H1 (cell line): ENCODE measurements around the gene POLR2I. TPM values are rescaled to one million over a fixed set of nuclear protein-coding genes. Genes with fewer than 3 reads are reported as not detected.

ENCODE experiments used
- CEBPB ChIP-seq: IDR thresholded peaks from 2 replicates; pipeline ENCODE4 v1.6.1; 2012; ENCODE audit warnings: low read depth, low read length
- CHD1 ChIP-seq: IDR thresholded peaks from 2 replicates; pipeline ENCODE4 v1.6.1; 2012; ENCODE audit warnings: low read depth, low read length, improper control_type of control experiment
- E2F6 ChIP-seq: IDR thresholded peaks from 2 replicates; pipeline ENCODE4 v1.6.1; 2012; ENCODE audit warnings: inconsistent platforms
- EZH2 ChIP-seq: fragments of 200-600 bp; sonication (generic); IDR thresholded peaks from 2 replicates; pipeline ENCODE4 v1.7.1; 2012; ENCODE audit warnings: low read depth, mild to moderate bottlenecking, moderate library complexity, low read length, inconsistent platforms; ENCODE audit not compliant: severe bottlenecking
- KDM5A ChIP-seq: fragments of 200-600 bp; IDR thresholded peaks from 2 replicates; pipeline ENCODE4 v1.7.1; 2012; ENCODE audit warnings: mild to moderate bottlenecking, low read length, inconsistent platforms, mixed read lengths
- PHF8 ChIP-seq: fragments of 200-600 bp; sonication (generic); conservative IDR thresholded peaks from 2 replicates; pipeline ENCODE4 v1.7.1; 2012; ENCODE audit warnings: low read depth, mild to moderate bottlenecking, inconsistent platforms, low read length, moderate library complexity
- RAD21 ChIP-seq, 2 experiments: IDR thresholded peaks in 1 of 2; conservative IDR thresholded peaks in 1 of 2; 2 replicates each; pipeline ENCODE4 v1.6.1; 2011; ENCODE audit warnings: low read depth in 2 of 2, low read length in 2 of 2, improper control_type of control experiment in 1 of 2, inconsistent platforms in 1 of 2, mild to moderate bottlenecking in 1 of 2, moderate library complexity in 1 of 2
- SIRT6 ChIP-seq: IDR thresholded peaks from one replicate; pipeline ENCODE4 v1.7.1; 2012; ENCODE audit warnings: low read length, inconsistent platforms
- SRF ChIP-seq: IDR thresholded peaks from 2 replicates; pipeline ENCODE4 v1.6.1; 2011; ENCODE audit warnings: mild to moderate bottlenecking, low read depth, low read length, moderate library complexity
- ZNF274 ChIP-seq: IDR thresholded peaks from 2 replicates; pipeline ENCODE4 v1.7.0; 2012; ENCODE audit warnings: low read length, borderline replicate concordance; ENCODE audit errors: extremely low read depth
- polyA plus RNA-seq, 7 experiments: library from polyadenylated mRNA; depleted of rRNA in 3 of 7; stranded (reverse) in 5 of 7; unstranded in 2 of 7; fragments of >200 nt in 5 of 7; fragments of 200-250 nt in 2 of 7; gene quantifications; 1 replicate in 5 of 7; 2 replicates in 1 of 7; 4 replicates in 1 of 7; pipeline versions ENCODE4 v1.2.1 to v1.2.3, GENCODE V29; 2011 to 2013; ENCODE audit warnings: missing spikeins in 2 of 7, mixed read lengths in 2 of 7
- total RNA-seq: library from RNA; stranded (reverse); fragmentation: NEBNext Ultra II Directional; extraction: Animal tissue kit (Norgen Biotek cat#: 25700); gene quantifications from 2 replicates; pipeline ENCODE4 v1.2.1, GENCODE V29; 2021

POLR2I gene
- total and polyA plus RNA-seq, 2 of the 8 experiments (the other 6 are each of a cell fraction or from before 2014, with no cell fraction given): 143 to 150 TPM

- TF ChIP-seq RAD21 (IDR thresholded peaks at IDR 0.05 in 1 of 2, conservative IDR thresholded peaks at IDR 0.05 in 1 of 2; ENCODE audit: low read depth in 2 of 2, low read length in 2 of 2) (no peak), CHD1 (no peak), ZNF274 (no peak), CEBPB (no peak), SIRT6 (no peak), PHF8 (no peak), KDM5A (no peak), SRF (no peak), EZH2 (no peak), E2F6 (no peak)
These were observed 5.7 kb upstream of the POLR2I start (continued) for GRCh38 chr19:36120092-36120983.
